K562 (cell line): ENCODE results near the gene MPZL1. TPM values are rescaled to one million over a fixed set of nuclear protein-coding genes. Genes with fewer than 3 reads are reported as not detected.

ENCODE experiments used
- CC2D1A ChIP-seq: fragments of 450-650 bp; IDR thresholded peaks from 2 replicates; pipeline ENCODE4 v1.6.1; 2017; ENCODE audit warnings: mild to moderate bottlenecking
- DDX20 ChIP-seq: fragments of 450-650 bp; IDR thresholded peaks from 2 replicates; pipeline ENCODE4 v1.6.1; 2016; ENCODE audit warnings: missing genetic modification characterization, low read depth, mild to moderate bottlenecking, missing compliant biosample characterization, moderate library complexity
- DLX4 ChIP-seq: fragments of 250-450 bp; sonication (Bioruptor Pico); IDR thresholded peaks from 2 replicates; pipeline ENCODE4 v1.6.1; 2021; ENCODE audit warnings: mild to moderate bottlenecking
- HNRNPH1 ChIP-seq: fragments of 200-400 bp; formaldehyde crosslinking; optimal IDR thresholded peaks from 2 replicates; pipeline ENCODE3; 2017; ENCODE audit warnings: low read depth, mild to moderate bottlenecking, low read length, moderate library complexity
- NCOA4 ChIP-seq: fragments of 450-650 bp; IDR thresholded peaks from 2 replicates; pipeline ENCODE4 v1.6.1; 2018; ENCODE audit warnings: mild to moderate bottlenecking; ENCODE audit not compliant: partially characterized antibody
- NR2C2 ChIP-seq, 2 experiments: fragments of 200-800 bp in 1 of 2; sonication (Bioruptor generic) in 1 of 2; sonication (generic) in 1 of 2; formaldehyde crosslinking in 1 of 2; IDR thresholded peaks; 2 replicates each; pipeline versions ENCODE4 v1.6.1 to v1.8.0; 2016 to 2022; ENCODE audit warnings: mild to moderate bottlenecking in 1 of 2, missing compliant biosample characterization in 1 of 2, missing genetic modification characterization in 1 of 2, missing genetic modification reagents in 1 of 2
- PPARD ChIP-seq: fragments of 250-450 bp; sonication (Bioruptor Pico); IDR thresholded peaks from 2 replicates; pipeline ENCODE4 v1.8.0; 2022; ENCODE audit warnings: inconsistent platforms, mild to moderate bottlenecking, moderate library complexity
- RREB1 ChIP-seq: fragments of 250-450 bp; sonication (Bioruptor Pico); IDR thresholded peaks from 2 replicates; pipeline ENCODE4 v1.4.0; 2020
- ZBTB40 ChIP-seq, 2 experiments: fragments of 450-650 bp in 1 of 2; sonication (generic) in 1 of 2; formaldehyde crosslinking in 1 of 2; IDR thresholded peaks; 2 replicates each; pipeline versions ENCODE4 v1.7.1 to v1.9.0; 2016 to 2022; ENCODE audit warnings: inconsistent platforms in 1 of 2, mild to moderate bottlenecking in 1 of 2, missing genetic modification reagents in 1 of 2
- ZNF274 ChIP-seq: IDR thresholded peaks from 2 replicates; pipeline ENCODE4 v1.6.1; 2011; ENCODE audit warnings: low read depth, mild to moderate bottlenecking, low read length, moderate library complexity, borderline replicate concordance
- ZNF717 ChIP-seq: fragments of 250-450 bp; sonication (Bioruptor Pico); IDR thresholded peaks from 2 replicates; pipeline ENCODE4 v1.5.0; 2021
- polyA plus RNA-seq, 8 experiments: library from polyadenylated mRNA; depleted of rRNA in 4 of 8; stranded (reverse) in 5 of 8; unstranded in 3 of 8; fragments of >200 nt; fragmentation: Nextera tagmentation in 2 of 8; fragmentation: Illumina TruSeq in 1 of 8; extraction: Ambion mirVana in 2 of 8; extraction: Trizol in 1 of 8; gene quantifications; 2 replicates each; pipeline versions ENCODE4 v1.2.1 to v1.2.3, GENCODE V29; 2011 to 2014; ENCODE audit warnings: inconsistent platforms in 1 of 8, missing spikeins in 1 of 8
- total RNA-seq, 7 experiments: library from RNA; depleted of rRNA in 6 of 7; stranded (reverse); fragments of >200 nt in 6 of 7; fragmentation: Illumina TruSeq in 2 of 7; extraction: Trizol in 2 of 7; gene quantifications; 2 replicates each; pipeline versions ENCODE4 v1.2.1 to v1.2.3, GENCODE V29; 2011 to 2021; ENCODE audit warnings: low replicate concordance in 1 of 7

The MPZL1 gene
- total and polyA plus RNA-seq, 9 of the 15 experiments (the other 6 are each of a cell fraction or from before 2014, with no cell fraction given): 14.5 to 153 (median 66.5) TPM

GRCh38 chr1:167756730-167757405 is 35.1 kb downstream of the MPZL1 start (continued):
- TF ChIP-seq ZNF717: no peak
- TF ChIP-seq ZNF274: no peak
- no peak for TF ChIP-seq CC2D1A
- TF ChIP-seq PPARD (CRISPR knock-in tag): no peak
- no peak for TF ChIP-seq NCOA4
- TF ChIP-seq HNRNPH1: no peak
- TF ChIP-seq DLX4 (CRISPR knock-in tag): no peak
- no peak for TF ChIP-seq ZBTB40 (IDR thresholded peaks at IDR 0.05)
- TF ChIP-seq ZBTB40 (CRISPR knock-in tag; IDR thresholded peaks at IDR 0.05): no peak
- TF ChIP-seq DDX20 (tag): no peak
- peak; percentile 56; the same call in 1 of the 2 replicates for TF ChIP-seq RREB1 (CRISPR knock-in tag)
- no peak for TF ChIP-seq NR2C2 (CRISPR knock-in tag; IDR thresholded peaks at IDR 0.05)
- TF ChIP-seq NR2C2 (tag; IDR thresholded peaks at IDR 0.05): 0 out of 2 replicates have a peak, but pooled peaks have one; percentile 30
